GM18499 (cell line): ENCODE results near the gene FCHSD2.
"Not testable (repeated sequence)": the region's sequence is repeated elsewhere in the genome, so short reads cannot be mapped to it uniquely, and the experiment has no call there.

Source experiments
- ATAC-seq: cut with Tn5 transposase; IDR thresholded peaks from one replicate; pipeline ENCODE4 v1.9.1; 2021; ENCODE audit warnings: moderate number of reproducible peaks; ENCODE audit not compliant: insufficient read depth, unreplicated experiment

FCHSD2 gene

DNA sequence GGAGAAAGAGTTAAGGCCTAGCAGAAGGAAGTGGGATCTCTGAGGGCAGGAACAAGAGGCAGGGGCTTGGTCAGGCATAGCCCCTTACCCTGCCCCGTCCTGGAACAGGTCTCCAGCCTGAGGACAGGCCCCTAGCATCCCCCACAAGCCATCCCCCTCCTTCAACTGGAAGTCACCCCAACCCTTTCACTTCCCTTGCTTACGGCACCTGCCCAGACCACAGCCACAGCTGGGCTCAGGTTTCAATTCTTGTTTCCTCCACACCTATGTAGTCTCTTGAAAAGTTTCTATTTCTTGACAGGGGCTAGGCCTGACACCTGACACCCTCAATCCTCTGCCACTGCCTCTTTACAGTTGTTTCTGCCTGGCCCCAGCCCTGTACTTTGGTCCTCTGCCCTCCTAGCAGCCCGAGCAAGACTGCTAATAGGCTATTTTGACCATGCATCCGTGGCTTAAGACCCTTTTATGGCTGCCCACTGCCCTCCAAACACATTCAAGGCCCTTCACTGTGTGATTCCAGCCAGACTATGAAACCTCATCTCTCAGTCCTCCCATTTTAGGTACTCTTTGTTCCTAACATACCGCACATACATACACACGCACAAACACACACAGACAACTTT, 10.9 kb upstream of the FCHSD2 start:
- peak; percentile 54 for ATAC-seq

DNA sequence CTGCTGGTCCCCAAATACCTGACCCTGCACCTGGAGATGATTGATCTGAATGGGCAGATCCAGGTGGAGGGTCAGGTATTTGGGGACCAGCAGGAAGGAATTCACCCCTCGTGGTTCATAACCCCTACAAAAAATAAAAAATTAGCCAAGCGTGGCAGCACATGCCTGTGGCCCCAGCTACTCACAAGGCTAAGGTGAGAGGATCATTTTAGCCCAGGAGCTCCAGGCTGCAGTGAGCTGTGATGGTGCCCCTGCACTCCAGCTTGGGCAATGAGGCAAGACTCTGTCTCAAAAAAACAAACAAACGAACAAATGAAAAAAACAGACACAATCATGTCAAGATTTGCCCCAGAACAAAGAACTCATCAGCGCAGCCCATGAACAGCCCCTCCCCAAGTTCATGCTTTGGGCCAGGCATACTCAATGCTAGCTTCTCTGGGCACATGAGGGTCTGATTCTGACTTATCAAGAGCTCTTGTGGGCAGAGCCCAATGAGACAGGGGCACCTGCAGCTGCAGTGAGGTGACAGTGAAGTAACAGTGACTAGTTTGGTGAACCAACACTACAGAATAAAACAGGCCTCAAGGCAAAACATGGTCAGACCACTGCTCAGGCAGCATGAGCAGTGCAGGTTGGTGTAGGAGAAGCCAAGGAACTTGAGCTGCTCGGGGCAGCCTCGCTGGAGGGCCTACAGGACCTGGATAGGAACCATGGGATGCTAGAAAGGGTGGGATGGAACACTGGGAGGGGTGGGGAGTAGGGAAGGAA, 10.2 kb upstream of the FCHSD2 start:
- ATAC-seq: no peak

- ATAC-seq: no peak
These were observed 9.3 kb upstream of the FCHSD2 start for GRCh38 chr11:73151416-73151815.

DNA sequence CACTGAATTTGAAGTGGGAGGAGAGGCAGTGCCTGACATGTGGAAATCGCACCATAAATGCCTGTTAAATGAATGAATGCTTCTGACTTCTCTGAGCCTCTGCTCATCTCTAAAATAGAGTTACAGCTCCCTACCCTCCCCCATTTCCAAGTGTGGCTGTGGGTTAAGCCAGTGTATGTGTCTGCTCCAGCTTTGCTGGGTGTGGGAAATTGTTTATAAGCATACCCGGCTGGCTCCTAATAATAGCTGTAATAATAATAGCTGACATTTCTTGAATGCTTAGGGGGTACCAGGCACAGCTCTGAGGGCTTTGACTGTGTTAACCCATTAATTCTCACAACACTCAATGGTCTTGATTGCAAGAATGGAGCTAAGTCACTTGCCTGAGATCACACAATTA, 7.0 kb upstream of the FCHSD2 start:
- ATAC-seq: no peak

- no peak for ATAC-seq
These were observed 5.9 kb upstream of the FCHSD2 start for GRCh38 chr11:73147771-73148681.

DNA sequence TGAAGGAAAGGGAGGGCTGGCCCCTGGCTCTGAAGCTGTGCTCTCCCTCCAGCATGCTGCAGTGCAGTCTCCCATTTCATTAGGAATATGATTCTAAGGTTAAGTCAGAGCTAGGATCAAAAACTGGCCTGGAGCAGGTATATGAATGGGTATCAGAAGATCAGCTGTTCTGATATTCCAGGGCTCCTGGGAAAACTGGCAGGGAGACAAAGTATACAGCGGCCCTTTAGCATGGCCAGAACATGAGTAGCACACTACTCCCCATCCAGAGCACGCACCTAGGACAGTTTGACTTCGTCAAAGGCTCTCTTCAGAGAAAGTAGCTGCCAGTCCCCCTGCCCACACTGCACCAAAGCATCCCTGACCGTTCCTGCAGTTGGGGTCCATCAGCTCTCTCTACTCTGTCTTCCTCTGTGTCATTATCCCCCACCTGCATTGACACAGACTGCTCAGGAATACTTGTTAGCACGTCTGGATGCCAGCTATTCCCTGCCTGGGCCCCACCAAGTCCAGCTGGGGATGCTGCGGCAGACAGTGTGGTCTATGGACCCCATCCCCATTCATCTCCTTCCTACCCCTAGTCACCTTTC, 4.0 kb upstream of the FCHSD2 start:
- no peak for ATAC-seq

DNA sequence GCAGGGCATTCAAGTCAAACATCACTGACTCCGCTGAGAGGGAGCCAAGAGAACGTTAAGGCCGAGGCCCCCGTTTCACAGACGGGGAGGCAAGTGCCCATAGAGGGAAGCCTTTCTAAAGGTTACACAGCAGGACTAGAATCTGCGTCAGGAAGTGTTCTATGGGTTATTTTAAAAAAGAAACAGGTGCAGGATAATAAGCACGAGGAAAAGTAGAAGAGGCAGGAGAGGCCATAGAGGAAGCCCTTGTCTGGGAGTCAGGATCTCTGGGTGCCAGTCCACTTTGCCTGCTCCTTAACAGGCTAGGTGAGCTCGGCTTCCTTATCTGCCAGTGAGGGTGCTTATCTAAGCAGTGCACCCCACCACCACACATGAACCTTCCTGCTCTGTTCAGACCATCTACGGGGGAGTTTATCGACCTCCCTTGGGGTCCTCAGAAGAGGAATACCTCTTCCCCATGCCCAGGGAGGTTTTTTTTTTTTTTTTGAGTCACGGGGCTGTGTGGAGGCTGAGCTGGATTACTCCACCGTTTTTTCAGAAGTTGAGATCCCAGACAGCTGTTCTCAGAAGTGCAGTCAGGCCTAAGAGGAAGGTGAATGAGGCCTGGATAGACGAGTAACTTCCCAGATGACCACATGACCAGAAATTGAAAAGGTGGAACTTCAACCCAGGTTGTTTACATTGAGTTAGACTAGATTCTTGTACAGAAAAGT, 1.2 kb upstream of the FCHSD2 start:
- ATAC-seq: no peak

DNA sequence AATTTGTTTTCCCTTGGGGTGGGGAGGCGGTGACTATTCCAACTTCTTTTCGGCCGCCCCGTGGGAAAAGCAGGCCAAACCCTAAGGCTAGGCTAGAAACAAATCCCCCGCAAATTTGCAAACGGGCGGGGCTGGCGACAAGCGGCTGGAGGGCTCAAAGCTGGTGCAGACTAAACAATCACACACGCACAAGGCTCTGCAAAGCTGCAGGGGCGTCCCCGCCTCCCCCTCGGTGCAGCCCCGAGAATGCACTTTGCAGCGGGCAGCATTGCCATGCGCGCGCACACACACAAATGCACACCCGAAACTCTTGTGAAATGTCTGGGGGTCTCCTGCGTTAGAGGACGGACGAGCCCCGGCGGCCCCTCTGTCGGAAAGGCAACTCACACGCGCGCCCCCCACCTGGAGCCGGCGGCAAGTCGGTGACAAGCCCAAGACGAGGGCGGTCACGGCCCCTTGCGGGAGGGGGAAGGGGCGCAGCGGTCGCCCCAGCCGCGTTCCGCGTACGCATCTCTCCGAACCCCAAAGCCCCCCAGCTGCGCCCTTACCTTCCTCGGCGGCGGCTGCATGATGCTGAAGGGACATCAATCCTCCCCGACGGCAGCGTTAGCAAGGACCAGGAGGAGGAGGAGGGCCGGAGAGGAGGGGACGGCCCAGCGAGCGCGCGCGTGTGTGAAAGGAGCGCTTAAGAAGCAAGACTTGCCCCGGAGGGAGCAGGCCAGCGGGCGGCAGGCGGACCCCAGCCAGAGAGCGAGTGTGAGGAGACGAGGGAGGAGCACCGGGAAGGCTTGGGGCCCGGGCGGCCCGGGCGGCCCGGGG, 600 bp downstream of the FCHSD2 start:
- peak; percentile 8 for ATAC-seq

- no peak for ATAC-seq
These were observed 1.1 kb downstream of the FCHSD2 start for GRCh38 chr11:73141031-73141308.

DNA sequence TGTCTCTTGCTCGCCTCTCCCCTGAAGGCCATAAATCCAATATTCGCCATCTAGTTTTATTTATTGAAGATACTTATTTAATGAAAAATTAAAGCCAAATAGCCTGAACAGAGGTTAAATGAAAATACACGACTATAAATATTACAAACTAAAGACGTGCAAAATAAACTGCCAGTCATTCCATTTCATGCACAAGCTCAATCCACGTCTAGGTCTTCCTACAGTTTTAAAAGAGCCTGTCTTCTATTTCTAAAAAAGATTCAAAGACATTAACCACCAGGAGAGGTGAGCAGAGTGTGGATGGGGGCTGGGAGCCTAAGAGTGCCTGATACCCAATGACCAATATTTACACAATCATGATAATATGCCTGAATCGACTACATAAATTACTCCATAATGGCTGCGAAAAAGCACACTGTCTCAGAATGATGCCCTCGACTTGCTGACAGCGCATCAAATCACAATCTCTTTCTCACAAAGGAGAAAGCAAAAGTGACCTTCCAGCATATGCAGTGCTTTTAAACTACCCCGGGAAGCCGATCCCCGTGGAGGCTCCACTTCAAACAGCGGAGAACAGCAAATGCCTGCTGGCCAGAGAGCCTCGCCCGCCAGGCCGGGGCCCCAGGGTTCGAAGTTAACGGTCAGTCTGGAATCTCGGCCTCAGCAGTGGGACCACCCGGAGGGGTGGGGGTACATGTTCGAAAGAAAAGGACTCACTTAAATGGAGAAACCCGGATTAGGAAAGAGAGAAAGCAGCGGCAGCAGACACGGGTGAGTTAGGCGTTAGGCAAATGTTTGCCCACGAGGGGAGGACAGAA, 1.7 kb downstream of the FCHSD2 start:
- ATAC-seq: no peak

- ATAC-seq: no peak
These were observed 2.5 kb downstream of the FCHSD2 start for GRCh38 chr11:73139476-73140198.

GRCh38 chr11:73137944-73138274, 4.2 kb downstream of the FCHSD2 start:
- no peak for ATAC-seq

- ATAC-seq: no peak
These were observed 4.7 kb downstream of the FCHSD2 start for GRCh38 chr11:73137262-73137943.

DNA sequence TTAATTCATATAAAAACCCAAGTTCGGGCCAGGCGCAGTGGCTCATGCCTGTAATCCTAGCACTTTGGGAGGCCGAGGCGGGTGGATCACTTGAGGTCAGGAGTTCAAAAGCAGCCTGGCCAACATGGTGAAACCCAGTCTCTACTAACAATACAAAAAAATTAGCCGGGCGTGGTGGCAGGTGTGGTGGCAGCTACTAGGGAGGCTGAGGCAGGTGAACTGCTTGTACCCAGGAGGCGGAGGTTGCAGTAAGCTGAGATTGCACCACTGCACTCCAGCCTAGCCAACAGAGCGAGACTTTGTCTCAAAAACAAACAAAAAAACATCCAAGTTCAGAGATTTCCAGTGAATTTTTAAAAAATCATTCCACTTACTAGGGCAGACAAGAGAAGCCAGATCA, 5.4 kb downstream of the FCHSD2 start:
- ATAC-seq: not testable (repeated sequence)

- ATAC-seq: no peak
These were observed 6.5 kb downstream of the FCHSD2 start for GRCh38 chr11:73135346-73136284.

GRCh38 chr11:73132349-73132748, 9.8 kb downstream of the FCHSD2 start:
- ATAC-seq: not testable (repeated sequence)
